Measurements from ENCODE around the gene RNF220. TPM values are rescaled to one million over a fixed set of nuclear protein-coding genes. Genes with fewer than 3 reads are reported as not detected.

RNF220 gene
- total RNA-seq, 1 donor from 2014 or later: 58.4 TPM

GRCh38 chr1:44375547-44375946, 29.5 kb upstream of the RNF220 start:
- H3K27ac Mint-ChIP-seq (ENCODE audit: unreplicated experiment): no peak overlapping the region
- H3K36me3 Mint-ChIP-seq (ENCODE audit: low read depth): no peaks in the 10 kb centered on the region
- no peak for DNase-seq (ENCODE audit: low spot score)
- no peaks in the 10 kb centered on the region for H3K9me3 Mint-ChIP-seq (ENCODE audit: low read depth)
- no peaks in the 10 kb centered on the region for H3K4me1 Mint-ChIP-seq (ENCODE audit: low read depth)
- no peak for TF ChIP-seq CTCF (IDR thresholded peaks at IDR 0.05)
- H3K27me3 Mint-ChIP-seq (ENCODE audit: low read depth): no peaks in the 10 kb centered on the region
- H3K4me3 Mint-ChIP-seq (ENCODE audit: unreplicated experiment): no peak overlapping the region

- no peaks in the 10 kb centered on the region for H3K27me3 Mint-ChIP-seq (ENCODE audit: low read depth)
- no peaks in the 10 kb centered on the region for H3K36me3 Mint-ChIP-seq (ENCODE audit: low read depth)
- TF ChIP-seq CTCF (IDR thresholded peaks at IDR 0.05): peak; percentile 88
- H3K27ac Mint-ChIP-seq (ENCODE audit: unreplicated experiment): no peak overlapping the region
- H3K4me1 Mint-ChIP-seq (ENCODE audit: low read depth): no peaks in the 10 kb centered on the region
- no peak for DNase-seq (ENCODE audit: low spot score)
- no peaks in the 10 kb centered on the region for H3K9me3 Mint-ChIP-seq (ENCODE audit: low read depth)
- no peak overlapping the region for H3K4me3 Mint-ChIP-seq (ENCODE audit: unreplicated experiment)
These were observed 26.9 kb upstream of the RNF220 start for GRCh38 chr1:44377925-44378784.

GRCh38 chr1:44380666-44381177, 24.3 kb upstream of the RNF220 start:
- Mint-ChIP-seq H3K9me3 (ENCODE audit: low read depth) (no peaks in the 10 kb centered on the region), H3K4me3 (ENCODE audit: unreplicated experiment) (no peak overlapping the region), H3K27ac (ENCODE audit: unreplicated experiment) (no peak overlapping the region), H3K27me3 (ENCODE audit: low read depth) (peaks cover 3% of the 10 kb centered on the region), H3K36me3 (ENCODE audit: low read depth) (no peaks in the 10 kb centered on the region), H3K4me1 (ENCODE audit: low read depth) (no peaks in the 10 kb centered on the region)
- TF ChIP-seq CTCF (IDR thresholded peaks at IDR 0.05): no peak
- DNase-seq (ENCODE audit: low spot score): no peak

GRCh38 chr1:44388551-44388950, 16.5 kb upstream of the RNF220 start:
- Mint-ChIP-seq H3K4me3 (ENCODE audit: unreplicated experiment) (no peak overlapping the region), H3K27me3 (ENCODE audit: low read depth) (peaks cover 5% of the 10 kb centered on the region)
- DNase-seq (ENCODE audit: low spot score): no peak

GRCh38 chr1:44389437-44389836, 15.6 kb upstream of the RNF220 start:
- H3K4me1 Mint-ChIP-seq (ENCODE audit: low read depth): no peaks in the 10 kb centered on the region
- H3K27ac Mint-ChIP-seq (ENCODE audit: unreplicated experiment): no peak overlapping the region
- H3K27me3 Mint-ChIP-seq (ENCODE audit: low read depth): peaks cover 7% of the 10 kb centered on the region
- DNase-seq (ENCODE audit: low spot score): no peak
- H3K9me3 Mint-ChIP-seq (ENCODE audit: low read depth): no peaks in the 10 kb centered on the region
- H3K4me3 Mint-ChIP-seq (ENCODE audit: unreplicated experiment): no peak overlapping the region
- H3K36me3 Mint-ChIP-seq (ENCODE audit: low read depth): peaks cover 2% of the 10 kb centered on the region
- TF ChIP-seq CTCF (IDR thresholded peaks at IDR 0.05): no peak

More at GRCh38 chr1:44388551-44388950, 16.5 kb upstream of the RNF220 start:
- Mint-ChIP-seq H3K36me3 (ENCODE audit: low read depth) (peaks cover 2% of the 10 kb centered on the region), H3K4me1 (ENCODE audit: low read depth) (no peaks in the 10 kb centered on the region), H3K27ac (ENCODE audit: unreplicated experiment) (no peak overlapping the region), H3K9me3 (ENCODE audit: low read depth) (no peaks in the 10 kb centered on the region)
- no peak for TF ChIP-seq CTCF (IDR thresholded peaks at IDR 0.05)

Data from chondrocyte (in vitro differentiated cells).